Pancreas (tissue), 10 donors: ENCODE data around the gene DOLK. TPM values are rescaled to one million over a fixed set of nuclear protein-coding genes. Genes with fewer than 3 reads are reported as not detected.
A peak's percentile ranks its signal among the peaks of the same experiment; 100 is the strongest.

Source experiments
- ATAC-seq, 4 donors: fragments of 200-7000 bp; cut with Tn5 transposase; one replicate each; pipeline versions ENCODE4 v1.8.0 to v1.9.1; 2020; ENCODE audit warnings: mild to moderate bottlenecking in 4 of 4, moderate library complexity in 4 of 4
- DNase-seq, 6 donors: peaks; one replicate each; pipeline ENCODE4 v3.0.0-alpha.2; 2020
- FAIRE-seq: peaks from 2 replicates; lab custom pipeline; 2012; peaks lifted over from hg19 to GRCh38; lab: Jason Lieb, UNC
- H3K27ac ChIP-seq, 4 donors: fragments of 200-600 bp; sonication (generic); 1 replicate in 3 of 4; 2 replicates in 1 of 4; pipeline versions ENCODE4 v1.5.0 to v1.8.0; 2020
- H3K27me3 ChIP-seq, 4 donors: fragments of 200-600 bp; one replicate each; pipeline ENCODE4 v1.8.0; 2021
- H3K36me3 ChIP-seq, 3 donors: fragments of 200-600 bp; sonication (generic) in 1 of 3; one replicate each; pipeline versions ENCODE4 v1.5.0 to v1.8.0; 2020 to 2021
- H3K4me1 ChIP-seq, 3 donors: fragments of 200-600 bp; one replicate each; pipeline ENCODE4 v1.8.0; 2021
- H3K4me3 ChIP-seq, 4 donors: fragments of 200-600 bp; sonication (generic) in 2 of 4; one replicate each; pipeline versions ENCODE4 v1.5.0 to v1.8.0; 2020 to 2021
- H3K9me3 ChIP-seq, 4 donors: fragments of 200-600 bp; one replicate each; pipeline ENCODE4 v1.8.0; 2021
- WGBS, 2 donors: extraction: QIAGEN DNeasy Blood & Tissue Kit; methylation state at CpG; one replicate each; pipeline ENCODE4 v1.1.7; 2013; 5-methylcytosine and 5-hydroxymethylcytosine counted together
- intact Hi-C, 3 donors: fragments of 100-400 bp; cut with DNase I; formaldehyde crosslinking; loops; one replicate each; pipeline versions ENCODE4 v1.11.1 to v1.14.2; 2022
- polyA plus RNA-seq, 2 donors: library from polyadenylated mRNA; stranded (reverse); fragments of 200-250 nt; gene quantifications; one replicate each; pipeline ENCODE4 v1.2.3, GENCODE V29; 2013
- total RNA-seq, 6 donors: library from RNA; stranded (reverse); fragmentation: NEBNext Ultra II Directional in 4 of 6; extraction: Animal tissue kit (Norgen Biotek cat#: 25700) in 4 of 6; gene quantifications; one replicate each; pipeline versions ENCODE4 v1.2.1 to v1.2.4, GENCODE V29; 2021 to 2023
- TF ChIP-seq, protein P1 (sequence below), 4 donors: fragments of 200-600 bp; sonication (generic) in 3 of 4; IDR thresholded peaks; one replicate each; pipeline versions ENCODE4 v1.5.0 to v1.8.0; 2021; ENCODE audit warnings: antibody characterized with exemption in 4 of 4
- donor health status: healthy with polysubstance abuse.
- donor health status: DM: no; HTN: no; CAD: no; lungs with moderate emphysema.
- donor health status: DM: no; HTN: no; CAD: no.
- donor health status: control.
- donor health status: control.
- donor health status: Bipolar disorder and iron deficiency.
- donor health status: DM: yes; HTN: yes; CAD: no.
- donor health status: DM: no; HTN: no; CAD: no.
- donor health status: DM: no; HTN: no; CAD: no.
- donor health status: DM: yes; HTN: yes; CAD: no.

DOLK gene
- total and polyA plus RNA-seq, 8 donors, result 5.4 to 8.5 (median 6.6) TPM

DNA sequence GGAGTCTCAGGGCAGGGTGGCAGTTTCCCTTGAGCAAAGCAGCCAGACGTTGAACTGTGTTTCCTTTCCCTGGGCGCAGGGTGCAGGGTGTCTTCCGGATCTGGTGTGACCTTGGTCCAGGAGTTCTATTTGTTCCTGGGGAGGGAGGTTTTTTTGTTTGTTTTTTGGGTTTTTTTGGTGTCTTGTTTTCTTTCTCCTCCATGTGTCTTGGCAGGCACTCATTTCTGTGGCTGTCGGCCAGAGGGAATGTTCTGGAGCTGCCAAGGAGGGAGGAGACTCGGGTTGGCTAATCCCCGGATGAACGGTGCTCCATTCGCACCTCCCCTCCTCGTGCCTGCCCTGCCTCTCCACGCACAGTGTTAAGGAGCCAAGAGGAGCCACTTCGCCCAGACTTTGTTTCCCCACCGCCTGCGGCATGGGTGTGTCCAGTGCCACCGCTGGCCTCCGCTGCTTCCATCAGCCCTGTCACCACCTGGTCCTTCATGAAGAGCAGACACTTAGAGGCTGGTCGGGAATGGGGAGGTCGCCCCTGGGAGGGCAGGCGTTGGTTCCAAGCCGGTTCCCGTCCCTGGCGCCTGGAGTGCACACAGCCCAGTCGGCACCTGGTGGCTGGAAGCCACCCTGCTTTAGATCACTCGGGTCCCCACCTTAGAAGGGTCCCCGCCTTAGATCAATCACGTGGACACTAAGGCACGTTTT, 30.1 kb downstream of the DOLK start:
- peak; percentile 84 to 96 (median 94) for DNase-seq
- H3K27ac ChIP-seq, result peak overlapping the region; percentile 73 to 92 (median 85)
- TF ChIP-seq, protein P1, sequence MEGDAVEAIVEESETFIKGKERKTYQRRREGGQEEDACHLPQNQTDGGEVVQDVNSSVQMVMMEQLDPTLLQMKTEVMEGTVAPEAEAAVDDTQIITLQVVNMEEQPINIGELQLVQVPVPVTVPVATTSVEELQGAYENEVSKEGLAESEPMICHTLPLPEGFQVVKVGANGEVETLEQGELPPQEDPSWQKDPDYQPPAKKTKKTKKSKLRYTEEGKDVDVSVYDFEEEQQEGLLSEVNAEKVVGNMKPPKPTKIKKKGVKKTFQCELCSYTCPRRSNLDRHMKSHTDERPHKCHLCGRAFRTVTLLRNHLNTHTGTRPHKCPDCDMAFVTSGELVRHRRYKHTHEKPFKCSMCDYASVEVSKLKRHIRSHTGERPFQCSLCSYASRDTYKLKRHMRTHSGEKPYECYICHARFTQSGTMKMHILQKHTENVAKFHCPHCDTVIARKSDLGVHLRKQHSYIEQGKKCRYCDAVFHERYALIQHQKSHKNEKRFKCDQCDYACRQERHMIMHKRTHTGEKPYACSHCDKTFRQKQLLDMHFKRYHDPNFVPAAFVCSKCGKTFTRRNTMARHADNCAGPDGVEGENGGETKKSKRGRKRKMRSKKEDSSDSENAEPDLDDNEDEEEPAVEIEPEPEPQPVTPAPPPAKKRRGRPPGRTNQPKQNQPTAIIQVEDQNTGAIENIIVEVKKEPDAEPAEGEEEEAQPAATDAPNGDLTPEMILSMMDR (IDR thresholded peaks at IDR 0.05), result no peak
- no peaks in the 10 kb centered on the region for H3K9me3 ChIP-seq
- peaks cover 27 to 44% (median 33%) of the 10 kb centered on the region in 3 donors for H3K4me1 ChIP-seq
- no peak for FAIRE-seq
- 34 to 39% methylated on average over 26 of the region's 26 CpGs for WGBS, 2 donors
- peak; percentile 75 to 80 (median 76) for ATAC-seq
- no peaks in the 10 kb centered on the region for H3K36me3 ChIP-seq
- H3K4me3 ChIP-seq, result peak overlapping the region in 1 of 4 donors; percentile 46
- intact Hi-C loops, result no loop called here
- H3K27me3 ChIP-seq, result no peaks in the 10 kb centered on the region

DNA sequence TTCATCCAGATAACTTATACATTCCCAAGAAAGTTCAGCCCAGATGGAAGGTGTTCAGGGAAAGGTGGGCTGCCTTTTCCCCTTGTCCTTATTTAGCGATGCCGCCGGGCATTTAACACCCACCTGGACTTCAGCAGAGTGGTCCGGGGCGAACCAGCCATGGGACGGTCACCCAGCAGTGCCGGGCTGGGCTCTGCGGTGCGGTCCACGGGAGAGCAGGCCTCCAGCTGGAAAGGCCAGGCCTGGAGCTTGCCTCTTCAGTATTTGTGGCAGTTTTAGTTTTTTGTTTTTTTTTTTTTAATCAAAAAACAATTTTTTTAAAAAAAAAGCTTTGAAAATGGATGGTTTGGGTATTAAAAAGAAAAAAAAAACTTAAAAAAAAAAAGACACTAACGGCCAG, 30.7 kb downstream of the DOLK start:
- ATAC-seq, result peak; percentile 2 to 11 (median 4)
- Histone ChIP-seq H3K9me3 (no peaks in the 10 kb centered on the region), H3K27ac (peak overlapping the region; percentile 73 to 92 (median 85)), H3K4me1 (peaks cover 27 to 44% (median 33%) of the 10 kb centered on the region in 3 donors), H3K4me3 (peak overlapping the region in 3 of 4 donors; percentile 17 to 46 (median 30)), H3K36me3 (no peaks in the 10 kb centered on the region), H3K27me3 (no peaks in the 10 kb centered on the region)
- DNase-seq, result no peak
- no peak for FAIRE-seq
- WGBS, 2 donors, result 57 to 72% methylated on average over 11 of the region's 11 CpGs
- intact Hi-C loops, result no loop called here
- TF ChIP-seq, protein P1 (IDR thresholded peaks at IDR 0.05), result no peak

DNA sequence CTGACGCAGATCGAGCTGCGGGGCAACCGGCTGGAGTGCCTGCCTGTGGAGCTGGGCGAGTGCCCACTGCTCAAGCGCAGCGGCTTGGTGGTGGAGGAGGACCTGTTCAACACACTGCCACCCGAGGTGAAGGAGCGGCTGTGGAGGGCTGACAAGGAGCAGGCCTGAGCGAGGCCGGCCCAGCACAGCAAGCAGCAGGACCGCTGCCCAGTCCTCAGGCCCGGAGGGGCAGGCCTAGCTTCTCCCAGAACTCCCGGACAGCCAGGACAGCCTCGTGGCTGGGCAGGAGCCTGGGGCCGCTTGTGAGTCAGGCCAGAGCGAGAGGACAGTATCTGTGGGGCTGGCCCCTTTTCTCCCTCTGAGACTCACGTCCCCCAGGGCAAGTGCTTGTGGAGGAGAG, 31.2 kb downstream of the DOLK start:
- intact Hi-C loops, result no loop called here
- Histone ChIP-seq H3K4me1 (peaks cover 27 to 40% (median 33%) of the 10 kb centered on the region in 3 donors), H3K9me3 (no peaks in the 10 kb centered on the region), H3K36me3 (no peaks in the 10 kb centered on the region), H3K27ac (peak overlapping the region; percentile 73 to 92 (median 85)), H3K4me3 (peak overlapping the region in 3 of 4 donors; percentile 17 to 46 (median 30)), H3K27me3 (no peaks in the 10 kb centered on the region)
- ATAC-seq, result peak; percentile 42 to 61 (median 47)
- TF ChIP-seq, protein P1 (IDR thresholded peaks at IDR 0.05), result no peak
- 38 to 41% methylated on average over 13 to 18 of the region's 18 CpGs for WGBS, 2 donors
- DNase-seq, result peak; percentile 51 to 89 (median 65)
- no peak for FAIRE-seq

GRCh38 chr9:128913995-128914772, 33.2 kb downstream of the DOLK start:
- intact Hi-C loops, result no loop called here
- Histone ChIP-seq H3K9me3 (no peaks in the 10 kb centered on the region), H3K4me3 (no peak overlapping the region), H3K36me3 (peaks cover 0 to 7% (median 1%) of the 10 kb centered on the region in 3 donors), H3K27me3 (no peaks in the 10 kb centered on the region), H3K4me1 (peaks cover 15 to 20% (median 17%) of the 10 kb centered on the region in 3 donors), H3K27ac (no peak overlapping the region)
- TF ChIP-seq, protein P1 (IDR thresholded peaks at IDR 0.05), result no peak
- FAIRE-seq (no peak), DNase-seq (no peak), ATAC-seq (no peak)
- 72 to 73% methylated on average over 23 of the region's 23 CpGs for WGBS, 2 donors
